Panc1 (cell line): ENCODE measurements around the gene CCDC154. TPM values are rescaled to one million over a fixed set of nuclear protein-coding genes. Genes with fewer than 3 reads are reported as not detected.

Experiments
- ATAC-seq: fragments of 200-7000 bp; cut with Tn5 transposase; 2 replicates; pipeline ENCODE4 v1.9.1; 2020; ENCODE audit warnings: mild to moderate bottlenecking, moderate library complexity
- BruUV-seq: library from RNA; stranded (reverse); fragments of 400-500 nt; replicated peaks from 2 replicates; lab custom pipeline; 2021; lab: Mats Ljungman, UMichigan
- CTCF ChIA-PET: fragments of 300-600 bp; sonication (Branson Sonifier 250); formaldehyde crosslinking; loops from one replicate; lab custom pipeline; 2022; ENCODE audit warnings: antibody characterized with exemption; lab: Charles Lee
- POLR2A ChIA-PET: fragments of 300-600 bp; sonication (Branson Sonifier 250); formaldehyde crosslinking; loops from one replicate; lab custom pipeline; 2022; ENCODE audit warnings: antibody characterized with exemption; lab: Charles Lee
- DNase-seq: peaks from one replicate; pipeline ENCODE4 v3.0.0-alpha.2; 2010; ENCODE audit warnings: low read depth, low spot score
- H3K27ac ChIP-seq: 2 replicates; pipeline ENCODE4 v1.5.1; 2011; ENCODE audit warnings: mild to moderate bottlenecking, low read length, inconsistent platforms
- H3K27me3 ChIP-seq: fragments of 200-500 bp; sonication (Bioruptor generic); 2 replicates; pipeline ENCODE4 v1.6.0; 2014; ENCODE audit warnings: low read length, inconsistent platforms; ENCODE audit not compliant: control insufficient read depth, insufficient read depth
- H3K36me3 ChIP-seq: fragments of 200-500 bp; sonication (Bioruptor generic); 2 replicates; pipeline ENCODE4 v1.5.1; 2014; ENCODE audit warnings: inconsistent platforms, mild to moderate bottlenecking, low read length, moderate library complexity; ENCODE audit not compliant: control insufficient read depth, insufficient read depth
- H3K4me1 ChIP-seq: 2 replicates; pipeline ENCODE4 v1.5.1; 2011; ENCODE audit warnings: inconsistent platforms, mild to moderate bottlenecking, low read length, moderate library complexity; ENCODE audit not compliant: control insufficient read depth, insufficient read depth
- H3K4me3 ChIP-seq, 2 experiments: 2 replicates each; pipeline ENCODE4 v1.5.1; 2011 to 2012; ENCODE audit warnings: low read depth in 2 of 2, low read length in 2 of 2, mild to moderate bottlenecking in 2 of 2, inconsistent platforms in 1 of 2, moderate library complexity in 1 of 2
- H3K9me3 ChIP-seq: fragments of 200-500 bp; sonication (Bioruptor generic); 2 replicates; pipeline ENCODE4 v1.5.1; 2014; ENCODE audit warnings: low read depth, mild to moderate bottlenecking, inconsistent platforms, low read length, moderate library complexity; ENCODE audit not compliant: control insufficient read depth, insufficient read depth
- CTCF ChIP-seq: fragments of 450-650 bp; IDR thresholded peaks from 2 replicates; pipeline ENCODE4 v1.5.1; 2017; ENCODE audit warnings: mild to moderate bottlenecking
- POLR2AphosphoS5 ChIP-seq: IDR thresholded peaks from 2 replicates; pipeline ENCODE4 v1.6.1; 2012; ENCODE audit warnings: mild to moderate bottlenecking, low read depth, low read length, moderate library complexity
- SIN3A ChIP-seq: IDR thresholded peaks from 2 replicates; pipeline ENCODE4 v1.6.1; 2012; ENCODE audit warnings: low read depth, mild to moderate bottlenecking, low read length, moderate library complexity, borderline replicate concordance; ENCODE audit not compliant: insufficient read depth
- TCF7L2 ChIP-seq: IDR thresholded peaks from 2 replicates; pipeline ENCODE4 v1.6.1; 2011; ENCODE audit warnings: mild to moderate bottlenecking, low read depth, low read length, inconsistent platforms
- in situ Hi-C: cut with HindIII; loops from 2 replicates; pipeline ENCODE4 v1.10.0; 2016; ENCODE audit warnings: low sequenced_read_pairs, low pct_unique_long_range_greater_than_20kb
- intact Hi-C: fragments of 100-400 bp; cut with micrococcal nuclease; formaldehyde crosslinking; loops from one replicate; pipeline ENCODE4 v1.10.0; 2022; ENCODE audit not compliant: unreplicated experiment
- total RNA-seq: library from RNA; stranded (reverse); gene quantifications from one replicate; pipeline ENCODE4 v1.2.1, GENCODE V29; 2021; ENCODE audit not compliant: unreplicated experiment
- TF ChIP-seq, protein P1 (sequence below), 2 experiments: IDR thresholded peaks; 2 replicates each; pipeline ENCODE4 v1.6.1; 2011 to 2012; ENCODE audit warnings: low read depth in 2 of 2, control low read depth in 1 of 2, low read length in 1 of 2, mild to moderate bottlenecking in 1 of 2, moderate library complexity in 1 of 2; ENCODE audit not compliant: insufficient read depth in 1 of 2

The CCDC154 gene
- total RNA-seq, 1 experiment from 2014 or later, result 2.0 TPM

DNA sequence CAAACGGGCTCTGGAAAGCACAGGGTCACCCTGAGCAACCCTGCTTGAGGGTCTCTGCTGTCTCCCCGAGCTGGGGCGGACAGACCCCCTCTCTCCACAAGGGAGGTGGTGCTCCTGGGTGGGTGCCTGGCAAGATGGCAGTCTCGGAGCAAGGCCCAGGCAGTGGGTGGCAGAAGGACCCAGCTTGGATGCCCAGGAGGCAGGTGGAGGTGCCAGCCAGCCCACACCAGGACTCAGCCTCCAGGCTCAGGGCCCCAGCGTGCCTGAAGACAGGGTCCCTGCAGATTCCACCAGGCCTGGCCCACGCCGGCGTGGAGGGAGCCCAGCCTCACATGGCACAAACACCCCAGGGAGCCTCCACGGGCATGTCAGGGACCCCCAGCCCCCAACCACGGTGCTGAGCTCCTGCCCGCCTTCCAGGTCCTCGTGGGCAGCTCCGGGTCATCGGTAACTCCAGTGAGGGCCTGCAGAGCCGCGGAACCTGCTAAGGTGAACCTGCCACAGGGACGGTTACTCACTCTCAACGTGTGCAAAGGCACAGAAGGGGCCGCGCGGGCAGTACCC is 50.7 kb downstream of the CCDC154 start:
- Histone ChIP-seq H3K4me3 (no peak overlapping the region), H3K4me1 (no peaks in the 10 kb centered on the region), H3K27me3 (no peaks in the 10 kb centered on the region), H3K27ac (no peak overlapping the region), H3K9me3 (no peaks in the 10 kb centered on the region), H3K36me3 (no peaks in the 10 kb centered on the region)
- in situ Hi-C loops (no loop called here), intact Hi-C loops (no loop called here)
- ATAC-seq, result no peak
- TF ChIP-seq, protein P1, sequence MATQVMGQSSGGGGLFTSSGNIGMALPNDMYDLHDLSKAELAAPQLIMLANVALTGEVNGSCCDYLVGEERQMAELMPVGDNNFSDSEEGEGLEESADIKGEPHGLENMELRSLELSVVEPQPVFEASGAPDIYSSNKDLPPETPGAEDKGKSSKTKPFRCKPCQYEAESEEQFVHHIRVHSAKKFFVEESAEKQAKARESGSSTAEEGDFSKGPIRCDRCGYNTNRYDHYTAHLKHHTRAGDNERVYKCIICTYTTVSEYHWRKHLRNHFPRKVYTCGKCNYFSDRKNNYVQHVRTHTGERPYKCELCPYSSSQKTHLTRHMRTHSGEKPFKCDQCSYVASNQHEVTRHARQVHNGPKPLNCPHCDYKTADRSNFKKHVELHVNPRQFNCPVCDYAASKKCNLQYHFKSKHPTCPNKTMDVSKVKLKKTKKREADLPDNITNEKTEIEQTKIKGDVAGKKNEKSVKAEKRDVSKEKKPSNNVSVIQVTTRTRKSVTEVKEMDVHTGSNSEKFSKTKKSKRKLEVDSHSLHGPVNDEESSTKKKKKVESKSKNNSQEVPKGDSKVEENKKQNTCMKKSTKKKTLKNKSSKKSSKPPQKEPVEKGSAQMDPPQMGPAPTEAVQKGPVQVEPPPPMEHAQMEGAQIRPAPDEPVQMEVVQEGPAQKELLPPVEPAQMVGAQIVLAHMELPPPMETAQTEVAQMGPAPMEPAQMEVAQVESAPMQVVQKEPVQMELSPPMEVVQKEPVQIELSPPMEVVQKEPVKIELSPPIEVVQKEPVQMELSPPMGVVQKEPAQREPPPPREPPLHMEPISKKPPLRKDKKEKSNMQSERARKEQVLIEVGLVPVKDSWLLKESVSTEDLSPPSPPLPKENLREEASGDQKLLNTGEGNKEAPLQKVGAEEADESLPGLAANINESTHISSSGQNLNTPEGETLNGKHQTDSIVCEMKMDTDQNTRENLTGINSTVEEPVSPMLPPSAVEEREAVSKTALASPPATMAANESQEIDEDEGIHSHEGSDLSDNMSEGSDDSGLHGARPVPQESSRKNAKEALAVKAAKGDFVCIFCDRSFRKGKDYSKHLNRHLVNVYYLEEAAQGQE (IDR thresholded peaks at IDR 0.05; ENCODE audit: insufficient read depth in 1 of 2, low read depth in 2 of 2, low read length in 1 of 2), result no peak
- no peak for TF ChIP-seq SIN3A
- TF ChIP-seq CTCF, result no peak
- no peak for TF ChIP-seq POLR2AphosphoS5
- no peak for TF ChIP-seq TCF7L2
- no peak for DNase-seq
- no TSS peak for BruUV-seq
- ChIA-PET CTCF (no interaction called here), POLR2A (no interaction called here)

DNA sequence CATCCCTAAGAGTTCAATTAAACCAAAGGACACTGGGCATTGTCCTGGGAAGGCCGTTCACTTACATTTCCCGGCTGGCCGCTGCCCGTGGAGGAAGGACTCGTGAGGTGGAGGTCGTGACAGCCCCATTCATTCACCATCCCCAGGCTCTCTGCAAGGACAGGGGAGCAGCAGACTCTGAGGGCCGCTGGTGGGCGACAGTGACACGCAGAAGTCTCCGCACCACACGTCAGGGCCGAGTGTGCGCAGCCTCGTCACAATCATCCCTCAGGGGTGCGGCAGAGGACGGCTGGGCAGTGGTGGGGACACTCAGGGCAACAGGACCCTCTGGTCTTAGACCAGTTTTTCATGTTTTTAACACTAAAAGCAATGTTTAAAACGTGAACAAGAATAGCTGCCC is 51.5 kb downstream of the CCDC154 start:
- H3K27ac ChIP-seq, result no peak overlapping the region
- no TSS peak for BruUV-seq
- in situ Hi-C loops, result no loop called here
- TF ChIP-seq SIN3A (no peak), POLR2AphosphoS5 (no peak), CTCF (no peak), TCF7L2 (no peak)
- TF ChIP-seq, protein P1 (IDR thresholded peaks at IDR 0.05; ENCODE audit: insufficient read depth in 1 of 2, low read depth in 2 of 2, low read length in 1 of 2), result no peak
- ChIA-PET CTCF (interaction anchor here (0.5 kb wide), 1 partner anchor 50 kb away, joined by 3 read pairs; no protein-coding TSS in a partner anchor), POLR2A (no interaction called here)
- DNase-seq, result no peak
- ATAC-seq, result no peak
- H3K4me1 ChIP-seq, result no peaks in the 10 kb centered on the region
- H3K9me3 ChIP-seq, result no peaks in the 10 kb centered on the region
- H3K27me3 ChIP-seq, result no peaks in the 10 kb centered on the region
- intact Hi-C loops, result no loop called here
- no peak overlapping the region for H3K4me3 ChIP-seq
- H3K36me3 ChIP-seq, result no peaks in the 10 kb centered on the region
